ENCODE data around the gene C9orf85. TPM values are rescaled to one million over a fixed set of nuclear protein-coding genes. Genes with fewer than 3 reads are reported as not detected.

Gene C9orf85
- total and polyA plus RNA-seq, 9 of the 15 experiments (the other 6 are each of a cell fraction or from before 2014, with no cell fraction given) = 6.7 to 17.6 (median 13.0) TPM

- no TSS peak for BruUV-seq (replicated peaks)
- ChIA-PET POLR2A (no interaction called here), CTCF (ENCODE audit: low intra/inter-chr PET ratio) (no interaction called here)
- Histone ChIP-seq H3K27ac (ENCODE audit: extremely low read depth, low read depth, low read length) (no peak overlapping the region), H3K79me2 (ENCODE audit: control insufficient read depth, insufficient read depth, low read length) (peaks cover 80% of the 10 kb centered on the region), H3K9me1 (ENCODE audit: control insufficient read depth, insufficient read depth, low read length) (no peaks in the 10 kb centered on the region), H3K4me3 (no peak overlapping the region), H3K9ac (ENCODE audit: insufficient read depth in 1 of 2, low read depth in 2 of 2, low read length in 2 of 2) (no peak overlapping the region), H3K4me1 (replicated peaks in 1 of 2; ENCODE audit: control insufficient read depth in 2 of 2, insufficient read depth in 2 of 2, low read length in 2 of 2) (peaks cover 0 to 4% of the 10 kb centered on the region in 2 experiments; a peak in 3 of 5 replicates), H3K36me3 (ENCODE audit: control insufficient read depth, insufficient read depth, low read length) (no peaks in the 10 kb centered on the region), H4K20me1 (replicated peaks; ENCODE audit: control insufficient read depth, insufficient read depth, low read length) (no peaks in the 10 kb centered on the region), H3K9me3 (replicated peaks; ENCODE audit: control insufficient read depth, insufficient read depth, low read depth, low read length) (no peaks in the 10 kb centered on the region), H2AFZ (ENCODE audit: low read depth, low read length) (no peak overlapping the region), H3K4me2 (ENCODE audit: insufficient read depth, low read length) (no peak overlapping the region), H3K27me3 (ENCODE audit: control insufficient read depth in 2 of 2, insufficient read depth in 2 of 2, low read length in 2 of 2) (no peaks in the 10 kb centered on the region)
- ATAC-seq = no peak
- in situ Hi-C loops (cut with MboI) = no loop called here
- no peak for FAIRE-seq
- intact Hi-C loops (cut with micrococcal nuclease) = no loop called here
- WGBS (ENCODE audit: insufficient coverage, low coverage, missing lambda C conversion rate) = 75% methylated on average over 1 of the region's 1 CpG
- no peak for DNase-seq (ENCODE audit: extremely low read depth in 1 of 4, low spot score in 3 of 4)
- TF ChIP-seq RBM25 (IDR thresholded peaks at IDR 0.05; ENCODE audit: low read depth, low read length, severe bottlenecking) (no peak), SPI1 (IDR thresholded peaks at IDR 0.05; ENCODE audit: borderline replicate concordance, low read depth, low read length) (peak; percentile 26; the same call in 1 of the 2 replicates), VEZF1 (CRISPR knock-in tag; IDR thresholded peaks at IDR 0.05) (no peak), MCM2 (IDR thresholded peaks at IDR 0.05; ENCODE audit: low read depth) (no peak), TBP (optimal IDR thresholded peaks at IDR 0.05; ENCODE audit: low read depth, low read length) (no peak), HIVEP1 (CRISPR knock-in tag; IDR thresholded peaks at IDR 0.05) (no peak), ZBTB40 (IDR thresholded peaks at IDR 0.05) (no peak), ZBTB40 (CRISPR knock-in tag; IDR thresholded peaks at IDR 0.05) (no peak)
- TF ChIP-seq, protein P1, sequence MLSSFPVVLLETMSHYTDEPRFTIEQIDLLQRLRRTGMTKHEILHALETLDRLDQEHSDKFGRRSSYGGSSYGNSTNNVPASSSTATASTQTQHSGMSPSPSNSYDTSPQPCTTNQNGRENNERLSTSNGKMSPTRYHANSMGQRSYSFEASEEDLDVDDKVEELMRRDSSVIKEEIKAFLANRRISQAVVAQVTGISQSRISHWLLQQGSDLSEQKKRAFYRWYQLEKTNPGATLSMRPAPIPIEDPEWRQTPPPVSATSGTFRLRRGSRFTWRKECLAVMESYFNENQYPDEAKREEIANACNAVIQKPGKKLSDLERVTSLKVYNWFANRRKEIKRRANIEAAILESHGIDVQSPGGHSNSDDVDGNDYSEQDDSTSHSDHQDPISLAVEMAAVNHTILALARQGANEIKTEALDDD (IDR thresholded peaks at IDR 0.05) = peak; percentile 76
- TF ChIP-seq, protein P2, sequence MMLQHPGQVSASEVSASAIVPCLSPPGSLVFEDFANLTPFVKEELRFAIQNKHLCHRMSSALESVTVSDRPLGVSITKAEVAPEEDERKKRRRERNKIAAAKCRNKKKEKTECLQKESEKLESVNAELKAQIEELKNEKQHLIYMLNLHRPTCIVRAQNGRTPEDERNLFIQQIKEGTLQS (IDR thresholded peaks at IDR 0.05) = no peak
- TF ChIP-seq, protein P2 (CRISPR knock-in tag; conservative IDR thresholded peaks at IDR 0.05) = no peak
Measured at GRCh38 chr9:71897577-71897976, 13.9 kb upstream of the C9orf85 start.
